PC-3 (cell line): ENCODE results near the gene HNRNPLL. TPM values are rescaled to one million over a fixed set of nuclear protein-coding genes. Genes with fewer than 3 reads are reported as not detected.

Experiments used
- ATAC-seq: fragments of 200-7000 bp; cut with Tn5 transposase; 2 replicates; pipeline ENCODE4 v1.9.1; 2020; ENCODE audit warnings: mild to moderate bottlenecking, moderate library complexity
- BruUV-seq: library from RNA; stranded (reverse); fragments of 400-500 nt; replicated peaks from 2 replicates; lab custom pipeline; 2021; lab: Mats Ljungman, UMichigan
- CTCF ChIA-PET: fragments of 300-600 bp; sonication (Branson Sonifier 250); formaldehyde crosslinking; loops from one replicate; lab custom pipeline; 2022; ENCODE audit warnings: antibody characterized with exemption; lab: Charles Lee
- POLR2A ChIA-PET: fragments of 300-600 bp; sonication (Branson Sonifier 250); formaldehyde crosslinking; loops from one replicate; lab custom pipeline; 2022; ENCODE audit warnings: antibody characterized with exemption; ENCODE audit not compliant: unreplicated experiment; lab: Charles Lee
- DNase-seq: peaks from one replicate; pipeline ENCODE4 v3.0.0-alpha.2; 2015
- H2AFZ ChIP-seq: fragments of 300-600 bp; sonication (generic); 2 replicates; pipeline ENCODE4 v1.6.0; 2016; ENCODE audit warnings: antibody characterized with exemption, low read length
- H3F3A ChIP-seq: fragments of 300-600 bp; sonication (generic); one replicate; pipeline ENCODE4 v1.6.0; 2017; ENCODE audit warnings: antibody characterized with exemption, low read length, control low read depth, mild to moderate bottlenecking; ENCODE audit not compliant: unreplicated experiment
- H3K27ac ChIP-seq: fragments of 300-600 bp; sonication (generic); 2 replicates; pipeline ENCODE4 v1.5.1; 2016; ENCODE audit warnings: mild to moderate bottlenecking, low read length
- H3K27me3 ChIP-seq: fragments of 300-600 bp; sonication (generic); 2 replicates; pipeline ENCODE4 v1.6.1; 2016; ENCODE audit warnings: low read length, mixed read lengths
- H3K36me3 ChIP-seq: fragments of 300-600 bp; sonication (generic); 2 replicates; pipeline ENCODE4 v1.6.1; 2016; ENCODE audit warnings: low read depth, mixed run types, low read length, mixed read lengths
- H3K4me1 ChIP-seq: fragments of 300-600 bp; sonication (generic); 2 replicates; pipeline ENCODE4 v1.5.1; 2016; ENCODE audit warnings: low read length; ENCODE audit not compliant: insufficient read depth
- H3K4me2 ChIP-seq: fragments of 300-600 bp; sonication (generic); 2 replicates; pipeline ENCODE4 v1.6.0; 2016; ENCODE audit warnings: low read length
- H3K4me3 ChIP-seq: fragments of 300-600 bp; sonication (generic); 2 replicates; pipeline ENCODE4 v1.5.1; 2016; ENCODE audit warnings: mild to moderate bottlenecking, low read length, mixed read lengths
- H3K79me2 ChIP-seq: fragments of 300-600 bp; sonication (generic); 2 replicates; pipeline ENCODE4 v1.6.1; 2017; ENCODE audit warnings: low read length, mixed read lengths
- H3K9ac ChIP-seq: fragments of 300-600 bp; sonication (generic); 2 replicates; pipeline ENCODE4 v1.6.0; 2016; ENCODE audit warnings: mild to moderate bottlenecking, low read length
- H3K9me2 ChIP-seq: fragments of 300-600 bp; sonication (generic); replicated peaks from 2 replicates; pipeline ENCODE4 v1.6.1; 2016; ENCODE audit warnings: mixed run types, low read length, mixed read lengths
- H3K9me3 ChIP-seq: fragments of 300-600 bp; sonication (generic); 2 replicates; pipeline ENCODE4 v1.6.1; 2016; ENCODE audit warnings: low read length, mixed read lengths
- H4K20me1 ChIP-seq: fragments of 300-600 bp; sonication (generic); 2 replicates; pipeline ENCODE4 v1.6.1; 2016; ENCODE audit warnings: low read length, mixed read lengths
- EZH2 ChIP-seq: fragments of 300-600 bp; sonication (generic); IDR thresholded peaks from one replicate; pipeline ENCODE4 v1.6.1; 2017; ENCODE audit warnings: antibody characterized with exemption, mild to moderate bottlenecking, low read length; ENCODE audit not compliant: unreplicated experiment
- EZH2phosphoT487 ChIP-seq: fragments of 300-600 bp; sonication (generic); IDR thresholded peaks from 2 replicates; pipeline ENCODE4 v1.6.1; 2018; ENCODE audit warnings: mild to moderate bottlenecking, antibody characterized with exemption, low read length, borderline replicate concordance
- intact Hi-C: fragments of 100-400 bp; cut with micrococcal nuclease; formaldehyde crosslinking; loops from 2 replicates; pipeline ENCODE4 v1.9.0; 2023
- total RNA-seq: library from RNA; depleted of rRNA; stranded (reverse); fragments of >200 nt; gene quantifications from 2 replicates; pipeline ENCODE4 v1.2.3, GENCODE V29; 2014
- TF ChIP-seq, protein P1 (sequence below): fragments of 300-600 bp; sonication (generic); conservative IDR thresholded peaks from 2 replicates; pipeline ENCODE4 v1.5.1; 2017; ENCODE audit warnings: antibody characterized with exemption, low read depth, mild to moderate bottlenecking, low read length

Gene HNRNPLL
- total RNA-seq, 1 experiment from 2014 or later = 30.1 TPM

- CTCF ChIA-PET = no interaction called here
Measured at GRCh38 chr2:38526195-38526594, 76.5 kb downstream of the HNRNPLL start.

GRCh38 chr2:38524580-38524979 lies 78.1 kb downstream of the HNRNPLL start:
- intact Hi-C loops = no loop called here
- H3F3A ChIP-seq = no peaks in the 10 kb centered on the region
- no peak overlapping the region for H3K4me2 ChIP-seq
- H3K9me2 ChIP-seq = no peaks in the 10 kb centered on the region
- no peaks in the 10 kb centered on the region for H4K20me1 ChIP-seq
- no peak for DNase-seq
- CTCF ChIA-PET = no interaction called here
- no peak overlapping the region for H2AFZ ChIP-seq
- H3K4me3 ChIP-seq = no peak overlapping the region
- H3K27ac ChIP-seq = no peak overlapping the region
- H3K9me3 ChIP-seq = no peaks in the 10 kb centered on the region
- no peaks in the 10 kb centered on the region for H3K79me2 ChIP-seq
- H3K9ac ChIP-seq = no peak overlapping the region
- no peaks in the 10 kb centered on the region for H3K36me3 ChIP-seq
- TF ChIP-seq EZH2phosphoT487 = no peak
- TF ChIP-seq EZH2 = no peak
- TF ChIP-seq, protein P1, sequence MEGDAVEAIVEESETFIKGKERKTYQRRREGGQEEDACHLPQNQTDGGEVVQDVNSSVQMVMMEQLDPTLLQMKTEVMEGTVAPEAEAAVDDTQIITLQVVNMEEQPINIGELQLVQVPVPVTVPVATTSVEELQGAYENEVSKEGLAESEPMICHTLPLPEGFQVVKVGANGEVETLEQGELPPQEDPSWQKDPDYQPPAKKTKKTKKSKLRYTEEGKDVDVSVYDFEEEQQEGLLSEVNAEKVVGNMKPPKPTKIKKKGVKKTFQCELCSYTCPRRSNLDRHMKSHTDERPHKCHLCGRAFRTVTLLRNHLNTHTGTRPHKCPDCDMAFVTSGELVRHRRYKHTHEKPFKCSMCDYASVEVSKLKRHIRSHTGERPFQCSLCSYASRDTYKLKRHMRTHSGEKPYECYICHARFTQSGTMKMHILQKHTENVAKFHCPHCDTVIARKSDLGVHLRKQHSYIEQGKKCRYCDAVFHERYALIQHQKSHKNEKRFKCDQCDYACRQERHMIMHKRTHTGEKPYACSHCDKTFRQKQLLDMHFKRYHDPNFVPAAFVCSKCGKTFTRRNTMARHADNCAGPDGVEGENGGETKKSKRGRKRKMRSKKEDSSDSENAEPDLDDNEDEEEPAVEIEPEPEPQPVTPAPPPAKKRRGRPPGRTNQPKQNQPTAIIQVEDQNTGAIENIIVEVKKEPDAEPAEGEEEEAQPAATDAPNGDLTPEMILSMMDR = no peak
- ATAC-seq = no peak
- peaks cover 14% of the 10 kb centered on the region for H3K4me1 ChIP-seq
- POLR2A ChIA-PET = interaction anchor here (0.6 kb wide), 1 partner anchor 227 kb away, joined by 3 read pairs; no protein-coding TSS in a partner anchor
- BruUV-seq = no TSS peak
- H3K27me3 ChIP-seq = no peaks in the 10 kb centered on the region

More at GRCh38 chr2:38526195-38526594, 76.5 kb downstream of the HNRNPLL start:
- H3K9me3 ChIP-seq = no peaks in the 10 kb centered on the region
- no peaks in the 10 kb centered on the region for H3K27me3 ChIP-seq
- no TSS peak for BruUV-seq
- H3K79me2 ChIP-seq = no peaks in the 10 kb centered on the region
- H3K4me2 ChIP-seq = no peak overlapping the region
- DNase-seq (no peak), ATAC-seq (no peak)
- no peaks in the 10 kb centered on the region for H3K9me2 ChIP-seq
- no peaks in the 10 kb centered on the region for H3F3A ChIP-seq
- no peak overlapping the region for H3K4me3 ChIP-seq
- no peaks in the 10 kb centered on the region for H3K36me3 ChIP-seq
- intact Hi-C loops = no loop called here
- TF ChIP-seq EZH2phosphoT487 = no peak
- TF ChIP-seq, protein P1 = no peak
- TF ChIP-seq EZH2 = no peak
- H3K9ac ChIP-seq = no peak overlapping the region
- no peaks in the 10 kb centered on the region for H4K20me1 ChIP-seq
- no peak overlapping the region for H2AFZ ChIP-seq
- peaks cover 14% of the 10 kb centered on the region for H3K4me1 ChIP-seq
- POLR2A ChIA-PET = no interaction called here
- H3K27ac ChIP-seq = no peak overlapping the region

GRCh38 chr2:38523728-38524437 lies 78.8 kb downstream of the HNRNPLL start:
- Histone ChIP-seq H3K36me3 (no peaks in the 10 kb centered on the region), H4K20me1 (no peaks in the 10 kb centered on the region), H3K27ac (no peak overlapping the region), H3K9ac (no peak overlapping the region), H3K4me2 (no peak overlapping the region), H3F3A (no peaks in the 10 kb centered on the region), H3K9me3 (no peaks in the 10 kb centered on the region), H3K4me1 (peaks cover 14% of the 10 kb centered on the region), H3K4me3 (no peak overlapping the region), H3K79me2 (no peaks in the 10 kb centered on the region), H3K9me2 (no peaks in the 10 kb centered on the region), H2AFZ (no peak overlapping the region), H3K27me3 (no peaks in the 10 kb centered on the region)
- ChIA-PET POLR2A (interaction anchor here (0.6 kb wide), 1 partner anchor 228 kb away, joined by 3 read pairs; no protein-coding TSS in a partner anchor), CTCF (no interaction called here)
- TF ChIP-seq, protein P1 = peak; percentile 43; the same call in 1 of the 2 replicates
- no peak for TF ChIP-seq EZH2phosphoT487
- no TSS peak for BruUV-seq
- ATAC-seq (no peak), DNase-seq (no peak)
- intact Hi-C loops = no loop called here
